T-cell (primary cell): ENCODE data around the gene DEDD2. TPM values are rescaled to one million over a fixed set of nuclear protein-coding genes. Genes with fewer than 3 reads are reported as not detected.

Source experiments
- ATAC-seq, 4 experiments: fragments of 200-7000 bp in 3 of 4; fragments of 150-1000 bp in 1 of 4; cut with Tn5 transposase; replicated peaks in 1 of 4; 1 replicate in 3 of 4; 2 replicates in 1 of 4; pipeline ENCODE4 v1.10.0; 2021; ENCODE audit warnings: moderate library complexity in 3 of 4, mild to moderate bottlenecking in 2 of 4, moderate number of reproducible peaks in 1 of 4
- CTCF ChIA-PET, 2 donors: fragments of 300-600 bp; sonication (Branson Sonifier 250); formaldehyde crosslinking; loops; one replicate each; lab custom pipeline; 2022; ENCODE audit warnings: antibody characterized with exemption in 2 of 2; lab: Charles Lee
- POLR2A ChIA-PET, 2 donors: fragments of 300-600 bp; sonication (Branson Sonifier 250); formaldehyde crosslinking; loops; one replicate each; lab custom pipeline; 2022; ENCODE audit warnings: antibody characterized with exemption in 2 of 2; lab: Charles Lee
- DNase-seq, 35 experiments: peaks; one replicate each; pipeline versions ENCODE4 v3.0.0 to v3.0.0-alpha.2; 2013 to 2023
- H3K27ac ChIP-seq: one replicate; pipeline ENCODE4 v1.5.1; 2013; ENCODE audit warnings: low read length
- H3K27me3 ChIP-seq, 2 experiments: replicated peaks in 1 of 2; 1 replicate in 1 of 2; 2 replicates in 1 of 2; pipeline versions ENCODE4 v1.6.1 to v1.7.0; 2013; ENCODE audit warnings: low read length in 1 of 2, mixed read lengths in 1 of 2; ENCODE audit not compliant: control insufficient read depth in 2 of 2, insufficient read depth in 2 of 2; ENCODE audit errors: extremely low read depth in 1 of 2
- H3K36me3 ChIP-seq, 2 donors: 1 replicate in 1 of 2; 2 replicates in 1 of 2; pipeline versions ENCODE4 v1.6.1 to v1.7.0; 2013; ENCODE audit warnings: low read length in 1 of 2; ENCODE audit not compliant: control insufficient read depth in 2 of 2, insufficient read depth in 1 of 2; ENCODE audit errors: extremely low read depth in 1 of 2
- H3K4me1 ChIP-seq, 2 experiments: 1 replicate in 1 of 2; 2 replicates in 1 of 2; pipeline versions ENCODE4 v1.6.1 to v1.7.0; 2013; ENCODE audit warnings: low read length in 2 of 2, mixed read lengths in 1 of 2; ENCODE audit not compliant: insufficient read depth in 2 of 2, control insufficient read depth in 1 of 2; ENCODE audit errors: extremely low read depth in 1 of 2
- H3K4me3 ChIP-seq, 2 donors: 1 replicate in 1 of 2; 2 replicates in 1 of 2; pipeline versions ENCODE4 v1.5.1 to v1.7.0; 2013; ENCODE audit warnings: mild to moderate bottlenecking in 2 of 2, low read length in 1 of 2, moderate library complexity in 1 of 2; ENCODE audit not compliant: control insufficient read depth in 1 of 2; ENCODE audit errors: extremely low read depth in 1 of 2
- H3K9me3 ChIP-seq: 2 replicates; pipeline ENCODE4 v1.7.0; 2013
- H3K27ac Mint-ChIP-seq, 2 donors: one replicate each; pipeline ENCODE4 v1.8.0; 2020 to 2021; ENCODE audit warnings: mild to moderate bottlenecking in 2 of 2, mixed read lengths in 2 of 2
- H3K27me3 Mint-ChIP-seq, 2 donors: one replicate each; pipeline ENCODE4 v1.8.0; 2021 to 2022; ENCODE audit warnings: mixed read lengths in 2 of 2
- H3K36me3 Mint-ChIP-seq: one replicate; pipeline ENCODE4 v1.8.0; 2021; ENCODE audit warnings: mixed read lengths
- H3K4me1 Mint-ChIP-seq, 3 donors: one replicate each; pipeline ENCODE4 v1.8.0; 2020 to 2022; ENCODE audit warnings: mixed read lengths in 3 of 3, mild to moderate bottlenecking in 1 of 3
- H3K4me3 Mint-ChIP-seq, 3 donors: one replicate each; pipeline ENCODE4 v1.8.0; 2020 to 2022; ENCODE audit warnings: mild to moderate bottlenecking in 3 of 3, mixed read lengths in 3 of 3, moderate library complexity in 3 of 3
- H3K9me3 Mint-ChIP-seq, 3 donors: one replicate each; pipeline ENCODE4 v1.8.0; 2020 to 2022; ENCODE audit warnings: mixed read lengths in 3 of 3
- WGBS: methylation state at CpG from one replicate; pipeline ENCODE4 v1.1.5; 2013; ENCODE audit warnings: missing lambda C conversion rate; ENCODE audit not compliant: insufficient coverage; 5-methylcytosine and 5-hydroxymethylcytosine counted together
- total RNA-seq, 35 experiments: library from RNA in 6 of 35; stranded (reverse) in 6 of 35; fragments of 120-200 nt in 1 of 35; gene quantifications; one replicate each; pipeline versions ENCODE4 v1.2.1 to v1.2.4 and lab custom pipeline; 2013 to 2026

DEDD2 gene
- total RNA-seq, 5 donors from 2014 or later (not counting 1 experiment from before 2014, with no cell fraction given): 67.6 to 82.8 (median 71.0) TPM

- peaks cover 26 to 69% of the 10 kb centered on the region in 2 experiments for H3K4me1 ChIP-seq
- peaks cover 15 to 75% of the 10 kb centered on the region in 2 donors for H3K36me3 ChIP-seq
- CTCF ChIA-PET: no interaction called here
- no peak overlapping the region for H3K27ac ChIP-seq
- peaks cover 65 to 79% (median 75%) of the 10 kb centered on the region in 3 donors for H3K4me1 Mint-ChIP-seq
- H3K4me3 ChIP-seq: no peak overlapping the region
- H3K9me3 ChIP-seq: no peaks in the 10 kb centered on the region
- no peaks in the 10 kb centered on the region for H3K27me3 ChIP-seq
- no peaks in the 10 kb centered on the region for H3K27me3 Mint-ChIP-seq
- peak overlapping the region in 2 of 3 donors; percentile 6 to 89 for H3K4me3 Mint-ChIP-seq
- H3K9me3 Mint-ChIP-seq: no peaks in the 10 kb centered on the region
- DNase-seq (no peak), ATAC-seq (no peak)
- peaks cover 48% of the 10 kb centered on the region for H3K36me3 Mint-ChIP-seq
- POLR2A ChIA-PET: interaction anchor here in 1 of 2 donors (0.6 kb wide), 1 partner anchor 26 kb away, joined by 7 read pairs; no protein-coding TSS in a partner anchor
- H3K27ac Mint-ChIP-seq: peak overlapping the region; percentile 81 to 82
- 25% methylated on average over 1 of the region's 1 CpG for WGBS
Measured at GRCh38 chr19:42212886-42213285, 4.6 kb downstream of the DEDD2 start.

GRCh38 chr19:42208612-42209011 is 8.9 kb downstream of the DEDD2 start:
- Mint-ChIP-seq H3K4me1 (peaks cover 71 to 80% (median 75%) of the 10 kb centered on the region in 3 donors), H3K9me3 (no peaks in the 10 kb centered on the region), H3K27ac (peak overlapping the region in 1 of 2 donors; percentile 91), H3K4me3 (peak overlapping the region in 1 of 3 donors; percentile 35), H3K36me3 (peaks cover 59% of the 10 kb centered on the region), H3K27me3 (no peaks in the 10 kb centered on the region)
- peaks cover 19 to 91% of the 10 kb centered on the region in 2 donors for H3K36me3 ChIP-seq
- ATAC-seq (no peak), DNase-seq (no peak)
- H3K27ac ChIP-seq: no peak overlapping the region
- ChIA-PET POLR2A (interaction anchor here in 1 of 2 donors (0.6 kb wide), 1 partner anchor 340 kb away, joined by 6 read pairs; no protein-coding TSS in a partner anchor), CTCF (no interaction called here)
- H3K27me3 ChIP-seq: no peaks in the 10 kb centered on the region
- H3K4me1 ChIP-seq: peaks cover 13 to 73% of the 10 kb centered on the region in 2 experiments
- 96% methylated on average over 5 of the region's 11 CpGs for WGBS
- H3K9me3 ChIP-seq: no peaks in the 10 kb centered on the region
- H3K4me3 ChIP-seq: no peak overlapping the region

GRCh38 chr19:42207767-42208271 is 9.7 kb downstream of the DEDD2 start:
- Mint-ChIP-seq H3K4me3 (peak overlapping the region; percentile 7 to 35 (median 29)), H3K27ac (peak overlapping the region; percentile 85 to 91), H3K9me3 (no peaks in the 10 kb centered on the region), H3K27me3 (no peaks in the 10 kb centered on the region), H3K36me3 (peaks cover 57% of the 10 kb centered on the region), H3K4me1 (peaks cover 71 to 80% (median 75%) of the 10 kb centered on the region in 3 donors)
- CTCF ChIA-PET: interaction anchor here (0.6 to 1.1 kb wide), 2 partner anchors 9 to 364 kb away, joined by 3 read pairs; no protein-coding TSS in a partner anchor
- 62% methylated on average over 6 of the region's 6 CpGs for WGBS
- POLR2A ChIA-PET: no interaction called here
- no peaks in the 10 kb centered on the region for H3K9me3 ChIP-seq
- H3K27me3 ChIP-seq: no peaks in the 10 kb centered on the region
- DNase-seq: peak in 2 of 35 experiments; percentile 31 to 45
- H3K27ac ChIP-seq: peak overlapping the region; percentile 34
- peak in 3 of 4 experiments; percentile 56 to 75 (median 60) for ATAC-seq
- H3K36me3 ChIP-seq: peaks cover 22 to 91% of the 10 kb centered on the region in 2 donors
- H3K4me1 ChIP-seq: peaks cover 9 to 73% of the 10 kb centered on the region in 2 experiments
- H3K4me3 ChIP-seq: no peak overlapping the region

- ATAC-seq (peak in 1 of 4 experiments; percentile 17), DNase-seq (no peak)
- peaks cover 15 to 90% of the 10 kb centered on the region in 2 donors for H3K36me3 ChIP-seq
- no peak overlapping the region for H3K4me3 ChIP-seq
- WGBS: 87% methylated on average over 7 of the region's 14 CpGs
- H3K27ac Mint-ChIP-seq: peak overlapping the region; percentile 85 to 91
- POLR2A ChIA-PET: no interaction called here
- H3K9me3 ChIP-seq: no peaks in the 10 kb centered on the region
- H3K27me3 ChIP-seq: no peaks in the 10 kb centered on the region
- H3K4me1 ChIP-seq: peaks cover 14 to 73% of the 10 kb centered on the region in 2 experiments
- no peaks in the 10 kb centered on the region for H3K27me3 Mint-ChIP-seq
- H3K4me1 Mint-ChIP-seq: peaks cover 71 to 80% (median 76%) of the 10 kb centered on the region in 3 donors
- CTCF ChIA-PET: interaction anchor here in 1 of 2 donors (1.1 kb wide), 1 partner anchor 8 kb away, joined by 3 read pairs; no protein-coding TSS in a partner anchor
- H3K4me3 Mint-ChIP-seq: peak overlapping the region in 1 of 3 donors; percentile 35
- H3K36me3 Mint-ChIP-seq: peaks cover 61% of the 10 kb centered on the region
- peak overlapping the region; percentile 34 for H3K27ac ChIP-seq
- no peaks in the 10 kb centered on the region for H3K9me3 Mint-ChIP-seq
Measured at GRCh38 chr19:42206871-42207755, 10.4 kb downstream of the DEDD2 start.

GRCh38 chr19:42204664-42205063 is 12.8 kb downstream of the DEDD2 start:
- peak overlapping the region in 1 of 3 donors; percentile 32 for H3K4me3 Mint-ChIP-seq
- Histone ChIP-seq H3K27me3 (no peaks in the 10 kb centered on the region), H3K27ac (no peak overlapping the region), H3K4me1 (peaks cover 37 to 87% of the 10 kb centered on the region in 2 experiments), H3K4me3 (no peak overlapping the region), H3K36me3 (peaks cover 11 to 80% of the 10 kb centered on the region in 2 donors), H3K9me3 (no peaks in the 10 kb centered on the region)
- ChIA-PET CTCF (interaction anchor here in 1 of 2 donors (1.2 kb wide), 1 partner anchor 16 kb away, joined by 3 read pairs; no protein-coding TSS in a partner anchor), POLR2A (no interaction called here)
- H3K27ac Mint-ChIP-seq: peak overlapping the region; percentile 41 to 65
- ATAC-seq (no peak), DNase-seq (no peak)
- 93% methylated on average over 2 of the region's 6 CpGs for WGBS
- H3K27me3 Mint-ChIP-seq: no peaks in the 10 kb centered on the region
- H3K4me1 Mint-ChIP-seq: peaks cover 87 to 93% (median 89%) of the 10 kb centered on the region in 3 donors
- no peaks in the 10 kb centered on the region for H3K9me3 Mint-ChIP-seq
- H3K36me3 Mint-ChIP-seq: peaks cover 57% of the 10 kb centered on the region

DNA sequence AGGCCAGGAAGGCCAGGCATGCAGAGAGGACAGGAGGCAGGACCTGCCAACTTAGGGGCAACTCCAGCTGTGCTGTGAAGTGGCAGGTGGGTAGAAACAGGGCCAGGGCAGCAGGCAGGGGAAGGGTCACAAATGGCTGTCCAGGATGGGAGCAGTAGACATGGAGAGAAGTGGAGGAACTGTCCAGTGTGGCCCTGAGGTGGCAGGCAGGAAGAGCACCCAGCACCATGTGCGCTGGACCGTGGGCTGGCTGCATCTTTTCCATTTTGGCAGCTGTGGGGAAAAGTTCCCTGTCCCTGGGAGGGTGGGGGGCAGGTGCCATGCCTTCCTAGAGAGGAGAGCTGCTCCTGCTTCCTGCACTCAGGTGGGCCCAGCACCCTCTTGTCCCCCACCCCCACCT is 13.8 kb downstream of the DEDD2 start:
- Histone ChIP-seq H3K9me3 (no peaks in the 10 kb centered on the region), H3K27ac (peak overlapping the region; percentile 94), H3K4me3 (no peak overlapping the region), H3K36me3 (peaks cover 8 to 74% of the 10 kb centered on the region in 2 donors), H3K4me1 (peaks cover 46 to 91% of the 10 kb centered on the region in 2 experiments), H3K27me3 (no peaks in the 10 kb centered on the region)
- ATAC-seq: no peak
- WGBS: 100% methylated on average over 2 of the region's 2 CpGs
- Mint-ChIP-seq H3K36me3 (peaks cover 54% of the 10 kb centered on the region), H3K4me3 (peak overlapping the region in 2 of 3 donors; percentile 25 to 94), H3K9me3 (no peaks in the 10 kb centered on the region), H3K4me1 (peaks cover 89 to 96% (median 94%) of the 10 kb centered on the region in 3 donors), H3K27ac (peak overlapping the region; percentile 92 to 95), H3K27me3 (no peaks in the 10 kb centered on the region)
- ChIA-PET CTCF (no interaction called here), POLR2A (no interaction called here)
- DNase-seq: no peak
